ENCODE data around the gene STAG2.

DNA sequence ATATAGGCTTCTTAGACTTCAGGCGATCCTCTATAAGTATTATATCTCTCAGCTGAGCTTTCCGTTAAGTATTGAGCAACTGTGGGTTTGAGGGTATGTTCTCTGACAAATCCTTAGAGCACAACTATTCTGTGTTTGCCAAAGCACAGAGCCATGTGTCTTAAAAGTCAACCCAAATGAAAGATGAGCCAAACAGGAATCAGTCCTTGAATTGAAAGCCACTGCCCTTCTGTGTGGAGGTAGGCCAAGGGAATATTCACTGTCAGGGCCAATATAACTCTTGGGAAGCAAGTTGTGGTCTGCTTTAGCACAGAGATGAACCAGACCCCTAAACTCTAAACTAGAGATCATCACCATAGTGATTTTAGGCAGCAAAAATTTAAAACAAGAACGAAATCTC, 164.0 kb downstream of the STAG2 start:
- TF ChIP-seq, protein P1, sequence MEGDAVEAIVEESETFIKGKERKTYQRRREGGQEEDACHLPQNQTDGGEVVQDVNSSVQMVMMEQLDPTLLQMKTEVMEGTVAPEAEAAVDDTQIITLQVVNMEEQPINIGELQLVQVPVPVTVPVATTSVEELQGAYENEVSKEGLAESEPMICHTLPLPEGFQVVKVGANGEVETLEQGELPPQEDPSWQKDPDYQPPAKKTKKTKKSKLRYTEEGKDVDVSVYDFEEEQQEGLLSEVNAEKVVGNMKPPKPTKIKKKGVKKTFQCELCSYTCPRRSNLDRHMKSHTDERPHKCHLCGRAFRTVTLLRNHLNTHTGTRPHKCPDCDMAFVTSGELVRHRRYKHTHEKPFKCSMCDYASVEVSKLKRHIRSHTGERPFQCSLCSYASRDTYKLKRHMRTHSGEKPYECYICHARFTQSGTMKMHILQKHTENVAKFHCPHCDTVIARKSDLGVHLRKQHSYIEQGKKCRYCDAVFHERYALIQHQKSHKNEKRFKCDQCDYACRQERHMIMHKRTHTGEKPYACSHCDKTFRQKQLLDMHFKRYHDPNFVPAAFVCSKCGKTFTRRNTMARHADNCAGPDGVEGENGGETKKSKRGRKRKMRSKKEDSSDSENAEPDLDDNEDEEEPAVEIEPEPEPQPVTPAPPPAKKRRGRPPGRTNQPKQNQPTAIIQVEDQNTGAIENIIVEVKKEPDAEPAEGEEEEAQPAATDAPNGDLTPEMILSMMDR (IDR thresholded peaks at IDR 0.05; ENCODE audit: poor library complexity), result no peak
- TF ChIP-seq EZH2 (IDR thresholded peaks at IDR 0.05; ENCODE audit: borderline replicate concordance) (no peak), EZH2phosphoT487 (IDR thresholded peaks at IDR 0.05; ENCODE audit: low read depth, severe bottlenecking, unreplicated experiment) (no peak)
